C4-2B (cell line): ENCODE results near the gene OR52A1.

ENCODE experiments used
- ZFX ChIP-seq: fragments of 450-650 bp; IDR thresholded peaks from 2 replicates; pipeline ENCODE4 v1.6.1; 2017
- TF ChIP-seq, protein P1 (sequence below): fragments of 450-650 bp; conservative IDR thresholded peaks from 2 replicates; pipeline ENCODE4 v1.5.1; 2017; ENCODE audit warnings: mild to moderate bottlenecking

DNA sequence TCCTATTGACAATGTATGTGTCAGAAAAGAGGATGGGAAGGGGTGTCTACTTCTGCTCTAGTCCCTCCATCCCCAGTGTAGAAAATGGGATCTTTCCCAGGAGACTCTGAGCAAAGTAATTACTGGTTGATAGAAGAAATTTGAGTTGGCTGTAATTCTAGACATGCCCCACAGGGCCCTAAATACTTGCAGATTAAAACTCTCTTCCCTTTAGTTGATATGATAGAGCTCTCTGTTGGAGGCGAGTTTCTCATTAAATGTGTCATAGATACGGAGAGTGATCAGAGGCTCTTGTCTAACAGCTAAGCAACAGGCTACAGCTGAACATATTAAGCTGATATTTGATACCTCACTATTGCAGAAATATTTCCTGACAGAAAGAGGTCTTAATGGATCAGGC lies 52.3 kb downstream of the OR52A1 start:
- TF ChIP-seq, protein P1, sequence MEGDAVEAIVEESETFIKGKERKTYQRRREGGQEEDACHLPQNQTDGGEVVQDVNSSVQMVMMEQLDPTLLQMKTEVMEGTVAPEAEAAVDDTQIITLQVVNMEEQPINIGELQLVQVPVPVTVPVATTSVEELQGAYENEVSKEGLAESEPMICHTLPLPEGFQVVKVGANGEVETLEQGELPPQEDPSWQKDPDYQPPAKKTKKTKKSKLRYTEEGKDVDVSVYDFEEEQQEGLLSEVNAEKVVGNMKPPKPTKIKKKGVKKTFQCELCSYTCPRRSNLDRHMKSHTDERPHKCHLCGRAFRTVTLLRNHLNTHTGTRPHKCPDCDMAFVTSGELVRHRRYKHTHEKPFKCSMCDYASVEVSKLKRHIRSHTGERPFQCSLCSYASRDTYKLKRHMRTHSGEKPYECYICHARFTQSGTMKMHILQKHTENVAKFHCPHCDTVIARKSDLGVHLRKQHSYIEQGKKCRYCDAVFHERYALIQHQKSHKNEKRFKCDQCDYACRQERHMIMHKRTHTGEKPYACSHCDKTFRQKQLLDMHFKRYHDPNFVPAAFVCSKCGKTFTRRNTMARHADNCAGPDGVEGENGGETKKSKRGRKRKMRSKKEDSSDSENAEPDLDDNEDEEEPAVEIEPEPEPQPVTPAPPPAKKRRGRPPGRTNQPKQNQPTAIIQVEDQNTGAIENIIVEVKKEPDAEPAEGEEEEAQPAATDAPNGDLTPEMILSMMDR = no peak
- TF ChIP-seq ZFX = no peak
